SK-N-SH (cell line): ENCODE results near the gene TIGD2. TPM values are rescaled to one million over a fixed set of nuclear protein-coding genes. Genes with fewer than 3 reads are reported as not detected.
"Not testable (repeated sequence)": the region's sequence is repeated elsewhere in the genome, so short reads cannot be mapped to it uniquely, and the experiment has no call there.

ENCODE experiments used
- CTCF ChIA-PET: fragments of 300-600, 350-600 bp; formaldehyde crosslinking; extraction: SDS; loops from one replicate; lab custom pipeline; 2021; lab: Yijun Ruan, JAX
- POLR2A ChIA-PET: fragments of 350-600 bp; sonication (Branson Sonifier 250); formaldehyde crosslinking; extraction: SDS; loops from one replicate; lab custom pipeline; 2020; ENCODE audit warnings: antibody characterized with exemption, inconsistent platforms; lab: Yijun Ruan, JAX
- DNase-seq: peaks from one replicate; pipeline ENCODE4 v3.0.0; 2012
- H2AFZ ChIP-seq: fragments of 200-600 bp; sonication (generic); 2 replicates; pipeline ENCODE4 v1.8.1; 2016; ENCODE audit warnings: antibody characterized with exemption, mild to moderate bottlenecking, low read depth
- H3F3A ChIP-seq: fragments of 200-600 bp; sonication (generic); replicated peaks from 2 replicates; pipeline ENCODE3; 2016; ENCODE audit warnings: antibody characterized with exemption, mild to moderate bottlenecking; ENCODE audit not compliant: insufficient read depth
- H3K27ac ChIP-seq, 2 experiments: fragments of 200-500 bp in 1 of 2; fragments of 200-600 bp in 1 of 2; sonication (Bioruptor generic) in 1 of 2; sonication (generic), shearing (Covaris generic) in 1 of 2; 2 replicates each; pipeline versions ENCODE4 v1.5.1 to v1.6.1; 2014 to 2016; ENCODE audit warnings: low read depth in 2 of 2, inconsistent platforms in 1 of 2, low read length in 1 of 2, mild to moderate bottlenecking in 1 of 2, mixed read lengths in 1 of 2
- H3K27me3 ChIP-seq: fragments of 200-600 bp; sonication (generic), shearing (Covaris generic); 2 replicates; pipeline ENCODE4 v1.6.1; 2016; ENCODE audit warnings: mixed run types; ENCODE audit not compliant: insufficient read depth
- H3K36me3 ChIP-seq, 2 experiments: fragments of 200-500 bp in 1 of 2; fragments of 200-600 bp in 1 of 2; sonication (Bioruptor generic) in 1 of 2; sonication (generic) in 1 of 2; replicated peaks in 1 of 2; 2 replicates each; pipeline versions ENCODE3 to v1.5.1; 2014 to 2016; ENCODE audit warnings: low read length in 1 of 2, mild to moderate bottlenecking in 1 of 2; ENCODE audit not compliant: insufficient read depth in 2 of 2, control insufficient read depth in 1 of 2
- H3K4me1 ChIP-seq, 2 experiments: fragments of 200-500 bp in 1 of 2; fragments of 200-600 bp in 1 of 2; sonication (Bioruptor generic) in 1 of 2; sonication (generic), shearing (Covaris generic) in 1 of 2; 2 replicates each; pipeline versions ENCODE4 v1.5.1 to v1.6.1; 2014 to 2016; ENCODE audit warnings: low read depth in 1 of 2, low read length in 1 of 2, mixed run types in 1 of 2; ENCODE audit not compliant: insufficient read depth in 2 of 2, control insufficient read depth in 1 of 2
- H3K4me2 ChIP-seq: fragments of 200-600 bp; sonication (generic), shearing (Covaris generic); 2 replicates; pipeline ENCODE4 v1.6.1; 2017; ENCODE audit warnings: mixed run types
- H3K4me3 ChIP-seq, 2 experiments: fragments of 200-500 bp in 1 of 2; fragments of 200-600 bp in 1 of 2; sonication (Bioruptor generic) in 1 of 2; sonication (generic), shearing (Covaris generic) in 1 of 2; 2 replicates each; pipeline versions ENCODE4 v1.5.1 to v1.8.1; 2014 to 2016; ENCODE audit warnings: low read depth in 2 of 2, inconsistent platforms in 1 of 2, low read length in 1 of 2, mild to moderate bottlenecking in 1 of 2, mixed read lengths in 1 of 2, moderate library complexity in 1 of 2
- H3K79me2 ChIP-seq: fragments of 200-600 bp; sonication (generic); 2 replicates; pipeline ENCODE4 v1.8.1; 2017; ENCODE audit warnings: mild to moderate bottlenecking; ENCODE audit not compliant: insufficient read depth
- H3K9ac ChIP-seq: fragments of 200-600 bp; sonication (generic); 2 replicates; pipeline ENCODE4 v1.6.1; 2017; ENCODE audit warnings: mixed run types
- H3K9me2 ChIP-seq: fragments of 200-600 bp; sonication (generic); 2 replicates; pipeline ENCODE4 v1.6.1; 2017; ENCODE audit warnings: mixed run types
- H3K9me3 ChIP-seq: fragments of 200-600 bp; sonication (generic); 2 replicates; pipeline ENCODE4 v1.6.1; 2017; ENCODE audit warnings: mixed run types, mild to moderate bottlenecking, moderate library complexity
- H4K20me1 ChIP-seq: fragments of 200-600 bp; sonication (generic); 2 replicates; pipeline ENCODE4 v1.6.1; 2017; ENCODE audit warnings: mild to moderate bottlenecking, mixed run types; ENCODE audit not compliant: insufficient read depth
- CHD2 ChIP-seq: fragments of 150-350 bp; IDR thresholded peaks from 2 replicates; pipeline ENCODE4 v1.6.1; 2018; ENCODE audit warnings: low read length; ENCODE audit not compliant: partially characterized antibody
- ELF1 ChIP-seq: IDR thresholded peaks from 2 replicates; pipeline ENCODE4 v1.4.0; 2012
- EP300 ChIP-seq, 2 experiments: IDR thresholded peaks; 2 replicates each; pipeline versions ENCODE4 v1.4.0 to v1.6.1; 2012; ENCODE audit warnings: borderline replicate concordance in 1 of 2, low read depth in 1 of 2, low read length in 1 of 2
- GATA2 ChIP-seq: sonication (generic); formaldehyde crosslinking; IDR thresholded peaks from 2 replicates; pipeline ENCODE4 v1.5.0; 2020; ENCODE audit warnings: mild to moderate bottlenecking, missing genetic modification reagents
- TAF1 ChIP-seq: IDR thresholded peaks from 2 replicates; pipeline ENCODE4 v1.6.1; 2012; ENCODE audit warnings: low read depth, mild to moderate bottlenecking, low read length, moderate library complexity, borderline replicate concordance
- WGBS: methylation state at CpG from one replicate; pipeline ENCODE4 v1.1.6; 2017; ENCODE audit warnings: low lambda C conversion rate; 5-methylcytosine and 5-hydroxymethylcytosine counted together
- polyA plus RNA-seq, 3 experiments: library from polyadenylated mRNA; depleted of rRNA; stranded (reverse); fragments of >200 nt; gene quantifications; 2 replicates each; pipeline ENCODE4 v1.2.3, GENCODE V29; 2012
- TF ChIP-seq, protein P1 (sequence below): IDR thresholded peaks from 2 replicates; pipeline ENCODE4 v1.4.0; 2012; ENCODE audit warnings: low read depth, borderline replicate concordance

TIGD2 gene
- polyA plus RNA-seq, 1 of the 3 experiments (the other 2 are of a cell fraction): 0.84 TPM

GRCh38 chr4:89140168-89140759, 28.9 kb downstream of the TIGD2 start:
- H3F3A ChIP-seq: peaks cover 16% of the 10 kb centered on the region
- no peaks in the 10 kb centered on the region for H3K27me3 ChIP-seq
- H3K4me1 ChIP-seq: peaks cover 0 to 2% of the 10 kb centered on the region in 2 experiments; a peak in 1 of 4 replicates
- CTCF ChIA-PET: no interaction called here
- no peaks in the 10 kb centered on the region for H3K36me3 ChIP-seq
- H3K27ac ChIP-seq: no peak overlapping the region
- no peak for DNase-seq
- H2AFZ ChIP-seq: no peak overlapping the region
- TF ChIP-seq, protein P1, sequence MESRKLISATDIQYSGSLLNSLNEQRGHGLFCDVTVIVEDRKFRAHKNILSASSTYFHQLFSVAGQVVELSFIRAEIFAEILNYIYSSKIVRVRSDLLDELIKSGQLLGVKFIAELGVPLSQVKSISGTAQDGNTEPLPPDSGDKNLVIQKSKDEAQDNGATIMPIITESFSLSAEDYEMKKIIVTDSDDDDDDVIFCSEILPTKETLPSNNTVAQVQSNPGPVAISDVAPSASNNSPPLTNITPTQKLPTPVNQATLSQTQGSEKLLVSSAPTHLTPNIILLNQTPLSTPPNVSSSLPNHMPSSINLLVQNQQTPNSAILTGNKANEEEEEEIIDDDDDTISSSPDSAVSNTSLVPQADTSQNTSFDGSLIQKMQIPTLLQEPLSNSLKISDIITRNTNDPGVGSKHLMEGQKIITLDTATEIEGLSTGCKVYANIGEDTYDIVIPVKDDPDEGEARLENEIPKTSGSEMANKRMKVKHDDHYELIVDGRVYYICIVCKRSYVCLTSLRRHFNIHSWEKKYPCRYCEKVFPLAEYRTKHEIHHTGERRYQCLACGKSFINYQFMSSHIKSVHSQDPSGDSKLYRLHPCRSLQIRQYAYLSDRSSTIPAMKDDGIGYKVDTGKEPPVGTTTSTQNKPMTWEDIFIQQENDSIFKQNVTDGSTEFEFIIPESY: no peak
- no peak for TF ChIP-seq ELF1
- no peaks in the 10 kb centered on the region for H3K9me2 ChIP-seq
- no peak overlapping the region for H3K4me3 ChIP-seq
- H3K9me3 ChIP-seq: no peaks in the 10 kb centered on the region
- 88% methylated on average over 6 of the region's 6 CpGs for WGBS
- no peak overlapping the region for H3K4me2 ChIP-seq
- POLR2A ChIA-PET: no interaction called here
- H4K20me1 ChIP-seq: no peaks in the 10 kb centered on the region
- H3K79me2 ChIP-seq: no peaks in the 10 kb centered on the region
- no peak overlapping the region for H3K9ac ChIP-seq

DNA sequence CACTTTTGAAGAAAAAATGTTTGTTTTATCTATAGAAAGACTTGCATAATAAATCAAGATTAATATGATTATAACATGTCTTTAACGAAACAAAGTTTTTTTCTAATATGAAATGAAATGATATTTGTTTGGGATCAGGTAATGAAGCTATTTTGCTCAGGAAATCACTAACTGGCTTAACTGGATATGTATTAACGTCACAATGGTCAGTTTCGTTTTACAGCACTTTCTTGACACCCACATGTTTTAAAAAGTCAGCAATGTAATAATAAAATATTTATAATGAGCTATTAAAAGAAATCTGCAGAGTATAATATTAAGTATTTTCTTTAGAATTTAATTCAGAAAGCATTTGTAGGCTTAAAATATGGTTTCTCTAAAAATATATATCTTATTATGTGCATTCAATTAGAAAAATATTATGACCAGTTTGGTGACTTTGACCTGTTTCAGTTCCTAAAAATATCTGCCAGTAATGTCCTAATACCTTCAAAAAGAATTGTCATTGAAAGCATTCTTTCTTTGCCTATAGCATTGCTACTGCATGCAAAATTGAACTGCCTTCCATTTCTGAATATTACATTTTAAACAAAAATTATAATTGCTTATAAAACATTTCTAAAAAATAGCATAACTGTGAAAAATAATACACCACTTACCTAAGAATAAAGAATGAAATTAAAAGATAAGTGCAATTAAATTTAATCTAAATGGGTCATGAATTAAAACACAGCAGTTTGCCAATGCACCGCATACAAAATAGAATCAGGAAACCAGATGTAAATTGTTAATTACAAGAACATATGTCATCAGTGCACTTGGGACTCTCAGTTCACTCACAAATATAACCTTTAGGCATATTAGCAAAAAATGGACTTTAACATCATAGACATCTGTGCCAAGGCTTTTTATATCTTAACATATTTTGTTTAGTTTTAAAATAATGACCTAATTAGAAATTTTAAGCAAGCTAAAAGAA, 31.6 kb downstream of the TIGD2 start:
- POLR2A ChIA-PET: interaction anchor here (0.6 kb wide), 1 partner anchor 31 kb away, joined by 3 read pairs; no protein-coding TSS in a partner anchor
- CTCF ChIA-PET: interaction anchor here (1.4 kb wide), 1 partner anchor 82 kb away, joined by 3 read pairs; no protein-coding TSS in a partner anchor

GRCh38 chr4:89144652-89145051, 33.3 kb downstream of the TIGD2 start:
- H3K9ac ChIP-seq, H3K27me3 ChIP-seq, H3K9me3 ChIP-seq, H3K79me2 ChIP-seq, H4K20me1 ChIP-seq, DNase-seq, H3K27ac ChIP-seq, H3K4me1 ChIP-seq, H3K9me2 ChIP-seq, CTCF ChIA-PET, H2AFZ ChIP-seq, H3F3A ChIP-seq, H3K4me3 ChIP-seq, H3K36me3 ChIP-seq, POLR2A ChIA-PET, H3K4me2 ChIP-seq: not testable (repeated sequence)
- 73% methylated on average over 1 of the region's 1 CpG for WGBS

More for the DNA sequence above, 31.6 kb downstream of the TIGD2 start:
- no peaks in the 10 kb centered on the region for H3K9me2 ChIP-seq
- H3K4me2 ChIP-seq: no peak overlapping the region
- H3K79me2 ChIP-seq: no peaks in the 10 kb centered on the region
- DNase-seq: peak; percentile 26
- H3F3A ChIP-seq: peaks cover 4% of the 10 kb centered on the region
- H3K9me3 ChIP-seq: no peaks in the 10 kb centered on the region
- no peak overlapping the region for H2AFZ ChIP-seq
- H3K4me3 ChIP-seq: no peak overlapping the region
- peaks cover 0 to 2% of the 10 kb centered on the region in 2 experiments; a peak in 1 of 4 replicates for H3K4me1 ChIP-seq
- no peaks in the 10 kb centered on the region for H3K36me3 ChIP-seq
- H3K27ac ChIP-seq: no peak overlapping the region
- no peaks in the 10 kb centered on the region for H4K20me1 ChIP-seq
- TF ChIP-seq CHD2: peak; percentile 24
- no peak for TF ChIP-seq TAF1
- TF ChIP-seq EP300 (IDR thresholded peaks at IDR 0.05; ENCODE audit: borderline replicate concordance in 1 of 2, low read depth in 1 of 2, low read length in 1 of 2): peak in 1 of 2 experiments; percentile 42; a peak in 1 of 4 replicates
- 0 out of 2 replicates have a peak, but pooled peaks have one; percentile 13 for TF ChIP-seq GATA2 (CRISPR knock-in tag)
- 59% methylated on average over 4 of the region's 4 CpGs for WGBS
- H3K9ac ChIP-seq: no peak overlapping the region
- H3K27me3 ChIP-seq: no peaks in the 10 kb centered on the region
